Measurements from ENCODE around the gene DTX3L.

DTX3L gene

DNA sequence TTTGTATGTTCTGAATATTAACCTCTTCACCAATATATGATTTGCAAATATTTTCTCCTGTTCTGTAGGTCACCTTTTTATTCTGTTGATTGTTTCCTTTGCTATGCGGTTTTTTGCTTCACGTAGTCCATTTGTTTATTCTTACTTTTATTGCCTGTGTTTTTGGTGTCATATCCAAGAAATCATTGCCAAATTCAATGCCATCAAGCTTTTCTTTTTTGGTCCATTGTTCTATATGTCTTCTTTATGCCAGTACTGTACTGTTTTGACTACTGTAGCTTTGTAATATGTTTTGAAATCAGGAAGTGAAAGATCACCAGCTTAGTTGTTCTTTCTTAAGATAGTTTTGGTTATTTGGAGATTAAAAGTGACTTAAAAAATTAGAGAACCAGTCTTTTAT is 17.5 kb downstream of the DTX3L start:
- no peak for DNase-seq (ENCODE audit: low read depth in 1 of 2, low spot score in 1 of 2)
- no peak for TF ChIP-seq GABPA (IDR thresholded peaks at IDR 0.05; ENCODE audit: low read depth)
- no peak for TF ChIP-seq SPI1 (IDR thresholded peaks at IDR 0.05; ENCODE audit: borderline replicate concordance, low read depth)
- TF ChIP-seq, protein P1, sequence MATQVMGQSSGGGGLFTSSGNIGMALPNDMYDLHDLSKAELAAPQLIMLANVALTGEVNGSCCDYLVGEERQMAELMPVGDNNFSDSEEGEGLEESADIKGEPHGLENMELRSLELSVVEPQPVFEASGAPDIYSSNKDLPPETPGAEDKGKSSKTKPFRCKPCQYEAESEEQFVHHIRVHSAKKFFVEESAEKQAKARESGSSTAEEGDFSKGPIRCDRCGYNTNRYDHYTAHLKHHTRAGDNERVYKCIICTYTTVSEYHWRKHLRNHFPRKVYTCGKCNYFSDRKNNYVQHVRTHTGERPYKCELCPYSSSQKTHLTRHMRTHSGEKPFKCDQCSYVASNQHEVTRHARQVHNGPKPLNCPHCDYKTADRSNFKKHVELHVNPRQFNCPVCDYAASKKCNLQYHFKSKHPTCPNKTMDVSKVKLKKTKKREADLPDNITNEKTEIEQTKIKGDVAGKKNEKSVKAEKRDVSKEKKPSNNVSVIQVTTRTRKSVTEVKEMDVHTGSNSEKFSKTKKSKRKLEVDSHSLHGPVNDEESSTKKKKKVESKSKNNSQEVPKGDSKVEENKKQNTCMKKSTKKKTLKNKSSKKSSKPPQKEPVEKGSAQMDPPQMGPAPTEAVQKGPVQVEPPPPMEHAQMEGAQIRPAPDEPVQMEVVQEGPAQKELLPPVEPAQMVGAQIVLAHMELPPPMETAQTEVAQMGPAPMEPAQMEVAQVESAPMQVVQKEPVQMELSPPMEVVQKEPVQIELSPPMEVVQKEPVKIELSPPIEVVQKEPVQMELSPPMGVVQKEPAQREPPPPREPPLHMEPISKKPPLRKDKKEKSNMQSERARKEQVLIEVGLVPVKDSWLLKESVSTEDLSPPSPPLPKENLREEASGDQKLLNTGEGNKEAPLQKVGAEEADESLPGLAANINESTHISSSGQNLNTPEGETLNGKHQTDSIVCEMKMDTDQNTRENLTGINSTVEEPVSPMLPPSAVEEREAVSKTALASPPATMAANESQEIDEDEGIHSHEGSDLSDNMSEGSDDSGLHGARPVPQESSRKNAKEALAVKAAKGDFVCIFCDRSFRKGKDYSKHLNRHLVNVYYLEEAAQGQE (IDR thresholded peaks at IDR 0.05; ENCODE audit: insufficient replicate concordance, low read depth), result no peak
- TF ChIP-seq, protein P2, sequence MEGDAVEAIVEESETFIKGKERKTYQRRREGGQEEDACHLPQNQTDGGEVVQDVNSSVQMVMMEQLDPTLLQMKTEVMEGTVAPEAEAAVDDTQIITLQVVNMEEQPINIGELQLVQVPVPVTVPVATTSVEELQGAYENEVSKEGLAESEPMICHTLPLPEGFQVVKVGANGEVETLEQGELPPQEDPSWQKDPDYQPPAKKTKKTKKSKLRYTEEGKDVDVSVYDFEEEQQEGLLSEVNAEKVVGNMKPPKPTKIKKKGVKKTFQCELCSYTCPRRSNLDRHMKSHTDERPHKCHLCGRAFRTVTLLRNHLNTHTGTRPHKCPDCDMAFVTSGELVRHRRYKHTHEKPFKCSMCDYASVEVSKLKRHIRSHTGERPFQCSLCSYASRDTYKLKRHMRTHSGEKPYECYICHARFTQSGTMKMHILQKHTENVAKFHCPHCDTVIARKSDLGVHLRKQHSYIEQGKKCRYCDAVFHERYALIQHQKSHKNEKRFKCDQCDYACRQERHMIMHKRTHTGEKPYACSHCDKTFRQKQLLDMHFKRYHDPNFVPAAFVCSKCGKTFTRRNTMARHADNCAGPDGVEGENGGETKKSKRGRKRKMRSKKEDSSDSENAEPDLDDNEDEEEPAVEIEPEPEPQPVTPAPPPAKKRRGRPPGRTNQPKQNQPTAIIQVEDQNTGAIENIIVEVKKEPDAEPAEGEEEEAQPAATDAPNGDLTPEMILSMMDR (IDR thresholded peaks at IDR 0.05; ENCODE audit: insufficient read depth, low read length), result no peak
- TF ChIP-seq POLR2AphosphoS5 (IDR thresholded peaks at IDR 0.05; ENCODE audit: low read depth), result no peak
- no peak overlapping the region for H3K4me3 ChIP-seq (replicated peaks; ENCODE audit: insufficient read depth, low read length)
- no peaks in the 10 kb centered on the region for H3K27me3 ChIP-seq (ENCODE audit: insufficient read depth, poor library complexity, severe bottlenecking)
- H3K27ac ChIP-seq (replicated peaks), result no peak overlapping the region

DNA sequence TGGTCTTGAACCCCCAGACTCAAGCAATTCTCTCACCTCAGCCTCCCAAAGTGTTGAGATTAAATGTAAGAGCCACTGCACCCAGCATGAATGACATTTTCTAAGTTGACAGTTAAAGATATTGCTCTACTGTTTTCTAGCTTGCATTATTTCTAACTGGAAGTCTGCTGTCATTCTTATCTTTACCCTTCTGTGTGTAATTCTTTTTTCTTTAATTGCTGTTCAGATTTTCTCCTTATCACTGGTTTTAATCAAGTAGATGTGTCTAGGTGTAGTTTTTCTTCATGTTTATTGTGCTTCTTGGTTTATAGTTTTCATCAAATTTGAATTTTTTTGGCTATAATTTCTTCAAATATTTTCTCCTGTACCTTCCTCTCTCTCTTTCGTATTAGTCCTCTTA is 18.3 kb downstream of the DTX3L start:
- no peak overlapping the region for H3K4me3 ChIP-seq (replicated peaks; ENCODE audit: insufficient read depth, low read length)
- H3K27ac ChIP-seq (replicated peaks), result no peak overlapping the region
- TF ChIP-seq POLR2AphosphoS5 (IDR thresholded peaks at IDR 0.05; ENCODE audit: low read depth) (no peak), GABPA (IDR thresholded peaks at IDR 0.05; ENCODE audit: low read depth) (no peak), SPI1 (IDR thresholded peaks at IDR 0.05; ENCODE audit: borderline replicate concordance, low read depth) (no peak)
- TF ChIP-seq, protein P2 (IDR thresholded peaks at IDR 0.05; ENCODE audit: insufficient read depth, low read length), result no peak
- TF ChIP-seq, protein P1 (IDR thresholded peaks at IDR 0.05; ENCODE audit: insufficient replicate concordance, low read depth), result no peak
- no peak for DNase-seq (ENCODE audit: low read depth in 1 of 2, low spot score in 1 of 2)
- H3K27me3 ChIP-seq (ENCODE audit: insufficient read depth, poor library complexity, severe bottlenecking), result no peaks in the 10 kb centered on the region

DNA sequence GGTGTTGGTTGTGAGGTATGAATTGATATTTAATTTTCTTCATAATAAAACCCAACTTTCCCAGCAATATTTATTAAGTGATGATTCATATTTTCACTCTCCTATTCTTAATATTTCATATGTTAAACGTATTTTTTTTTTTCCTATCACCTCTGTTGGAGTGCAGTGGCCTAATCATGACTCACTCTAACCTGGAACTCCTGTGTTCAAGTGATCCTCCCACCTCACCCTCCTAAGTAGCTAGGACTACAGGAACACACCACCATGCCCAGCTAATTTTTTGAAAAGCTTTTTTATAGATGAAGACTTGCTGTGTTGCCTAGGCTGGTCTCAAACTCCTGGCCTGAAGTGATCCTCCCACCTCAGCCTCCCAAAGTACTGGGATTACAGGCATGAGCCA is 22.0 kb downstream of the DTX3L start:
- no peak for DNase-seq (ENCODE audit: low read depth in 1 of 2, low spot score in 1 of 2)
- Histone ChIP-seq H3K27ac (replicated peaks) (no peak overlapping the region), H3K27me3 (ENCODE audit: insufficient read depth, poor library complexity, severe bottlenecking) (no peaks in the 10 kb centered on the region), H3K4me3 (replicated peaks; ENCODE audit: insufficient read depth, low read length) (no peak overlapping the region)
- TF ChIP-seq, protein P2 (IDR thresholded peaks at IDR 0.05; ENCODE audit: insufficient read depth, low read length), result no peak
- no peak for TF ChIP-seq SPI1 (IDR thresholded peaks at IDR 0.05; ENCODE audit: borderline replicate concordance, low read depth)

GRCh38 chr3:122586773-122587485 is 22.8 kb downstream of the DTX3L start:
- H3K27ac ChIP-seq (replicated peaks), result no peak overlapping the region
- DNase-seq (ENCODE audit: low read depth in 1 of 2, low spot score in 1 of 2), result no peak
- no peaks in the 10 kb centered on the region for H3K27me3 ChIP-seq (ENCODE audit: insufficient read depth, poor library complexity, severe bottlenecking)
- TF ChIP-seq GABPA (IDR thresholded peaks at IDR 0.05; ENCODE audit: low read depth) (no peak), SPI1 (IDR thresholded peaks at IDR 0.05; ENCODE audit: borderline replicate concordance, low read depth) (no peak), POLR2AphosphoS5 (IDR thresholded peaks at IDR 0.05; ENCODE audit: low read depth) (no peak)
- TF ChIP-seq, protein P1 (IDR thresholded peaks at IDR 0.05; ENCODE audit: insufficient replicate concordance, low read depth), result no peak
- TF ChIP-seq, protein P2 (IDR thresholded peaks at IDR 0.05; ENCODE audit: insufficient read depth, low read length), result no peak
- H3K4me3 ChIP-seq (replicated peaks; ENCODE audit: insufficient read depth, low read length), result no peak overlapping the region
